Right lobe of liver (tissue), 6 donors: ENCODE data around the gene TRA2B. TPM values are rescaled to one million over a fixed set of nuclear protein-coding genes. Genes with fewer than 3 reads are reported as not detected.
A peak's percentile ranks its signal among the peaks of the same experiment; 100 is the strongest.
"Not testable (repeated sequence)": the region's sequence is repeated elsewhere in the genome, so short reads cannot be mapped to it uniquely, and the experiment has no call there.

Experiments used
- ATAC-seq, 4 donors: fragments of 200-7000 bp; cut with Tn5 transposase; one replicate each; pipeline ENCODE4 v1.9.1; 2020; ENCODE audit warnings: mild to moderate bottlenecking in 4 of 4, moderate library complexity in 4 of 4
- DNase-seq, 3 donors: peaks; one replicate each; pipeline ENCODE4 v3.0.0-alpha.2; 2020
- H3K27ac ChIP-seq, 3 donors: fragments of 200-600 bp; one replicate each; pipeline ENCODE4 v1.8.0; 2022
- H3K27me3 ChIP-seq, 2 donors: fragments of 200-600 bp; one replicate each; pipeline ENCODE4 v1.8.0; 2022
- H3K36me3 ChIP-seq, 4 donors: fragments of 200-600 bp; sonication (generic) in 1 of 4; one replicate each; pipeline versions ENCODE4 v1.5.1 to v1.8.0; 2017 to 2022; ENCODE audit warnings: control low read depth in 1 of 4
- H3K4me1 ChIP-seq, 4 donors: fragments of 200-600 bp; sonication (generic) in 1 of 4; one replicate each; pipeline versions ENCODE4 v1.5.1 to v1.8.0; 2017 to 2022; ENCODE audit warnings: control low read depth in 1 of 4
- H3K4me3 ChIP-seq, 3 donors: fragments of 200-600 bp; one replicate each; pipeline ENCODE4 v1.8.0; 2022
- H3K9me3 ChIP-seq, 4 donors: fragments of 200-600 bp; sonication (generic) in 1 of 4; one replicate each; pipeline versions ENCODE4 v1.5.1 to v1.8.0; 2017 to 2022; ENCODE audit warnings: control low read depth in 1 of 4
- CTCF ChIP-seq, 4 donors: fragments of 200-600 bp in 3 of 4; fragments of 450-650 bp in 1 of 4; IDR thresholded peaks; one replicate each; pipeline versions ENCODE4 v1.5.1 to v1.8.0; 2016 to 2022; ENCODE audit warnings: antibody characterized with exemption in 4 of 4, mild to moderate bottlenecking in 2 of 4
- POLR2A ChIP-seq: fragments of 450-650 bp; IDR thresholded peaks from one replicate; pipeline ENCODE4 v1.6.1; 2017; ENCODE audit warnings: antibody characterized with exemption, mild to moderate bottlenecking
- WGBS: methylation state at CpG from one replicate; pipeline ENCODE4 v1.1.6; 2018; ENCODE audit warnings: low coverage, low lambda C conversion rate; ENCODE audit not compliant: insufficient coverage; ENCODE audit errors: missing lambda C conversion rate; 5-methylcytosine and 5-hydroxymethylcytosine counted together
- intact Hi-C, 2 donors: fragments of 100-400 bp; cut with DNase I; formaldehyde crosslinking; loops; one replicate each; pipeline versions ENCODE4 v1.11.2 to v1.14.1; 2022
- total RNA-seq, 6 experiments: library from RNA; depleted of rRNA in 2 of 6; stranded (reverse); fragments of >200 nt in 2 of 6; fragmentation: NEBNext Ultra II Directional in 3 of 6; extraction: Animal tissue kit (Norgen Biotek cat#: 25700) in 3 of 6; gene quantifications; one replicate each; pipeline versions ENCODE4 v1.1.0 to v1.2.4, GENCODE V29; 2016 to 2023
- donor health status: DM: no; HTN: yes; CAD: no.
- donor health status: DM: no; HTN: no; CAD: no.
- donor health status: DM: no; HTN: no; CAD: no.
- donor health status: DM: no; HTN: yes; CAD: no.
- donor health status: DM: no; HTN: yes; CAD: no.

The TRA2B gene
- total RNA-seq, 6 experiments from 2014 or later = 31.0 to 68.5 (median 49.6) TPM

GRCh38 chr3:185909913-185910312, 27.9 kb downstream of the TRA2B start:
- intact Hi-C loops, H3K4me1 ChIP-seq: not testable (repeated sequence)
- WGBS = 73% methylated on average over 4 of the region's 4 CpGs

GRCh38 chr3:185900228-185900627, 37.6 kb downstream of the TRA2B start:
- peak in 1 of 3 donors; percentile 62 for DNase-seq

More at GRCh38 chr3:185909913-185910312, 27.9 kb downstream of the TRA2B start:
- H3K9me3 ChIP-seq, H3K27ac ChIP-seq, DNase-seq, ATAC-seq, H3K4me3 ChIP-seq, H3K27me3 ChIP-seq: not testable (repeated sequence)
- H3K36me3 ChIP-seq = peaks cover 0 to 11% (median 1%) of the 10 kb centered on the region in 4 donors

GRCh38 chr3:185896636-185897035, 41.2 kb downstream of the TRA2B start:
- no peak for DNase-seq
- TF ChIP-seq CTCF (IDR thresholded peaks at IDR 0.05) (no peak), POLR2A (no peak)
- no peak overlapping the region for H3K4me3 ChIP-seq
- no peaks in the 10 kb centered on the region for H3K36me3 ChIP-seq
- 77% methylated on average over 2 of the region's 3 CpGs for WGBS
- no peaks in the 10 kb centered on the region for H3K4me1 ChIP-seq
- intact Hi-C loops = no loop called here
- H3K27ac ChIP-seq = no peak overlapping the region
- no peaks in the 10 kb centered on the region for H3K9me3 ChIP-seq
- no peaks in the 10 kb centered on the region for H3K27me3 ChIP-seq
- ATAC-seq = no peak

More at GRCh38 chr3:185900228-185900627, 37.6 kb downstream of the TRA2B start:
- H3K4me1 ChIP-seq = no peaks in the 10 kb centered on the region
- no peaks in the 10 kb centered on the region for H3K36me3 ChIP-seq
- H3K9me3 ChIP-seq = no peaks in the 10 kb centered on the region
- no peak overlapping the region for H3K4me3 ChIP-seq
- peak; percentile 65 to 100 (median 76) for ATAC-seq
- no peaks in the 10 kb centered on the region for H3K27me3 ChIP-seq
- no peak for TF ChIP-seq POLR2A
- intact Hi-C loops = no loop called here
- no peak overlapping the region for H3K27ac ChIP-seq
- WGBS = 20% methylated on average over 1 of the region's 1 CpG

GRCh38 chr3:185887066-185887465, 50.7 kb downstream of the TRA2B start:
- no peak for ATAC-seq
- 38% methylated on average over 1 of the region's 2 CpGs for WGBS
- no peak for TF ChIP-seq POLR2A
- TF ChIP-seq CTCF (IDR thresholded peaks at IDR 0.05) = no peak
- Histone ChIP-seq H3K4me3 (no peak overlapping the region), H3K27me3 (no peaks in the 10 kb centered on the region), H3K9me3 (no peaks in the 10 kb centered on the region), H3K27ac (no peak overlapping the region), H3K4me1 (no peaks in the 10 kb centered on the region), H3K36me3 (no peaks in the 10 kb centered on the region)
- DNase-seq = no peak
- intact Hi-C loops = no loop called here

- H3K4me1 ChIP-seq = no peaks in the 10 kb centered on the region
- H3K4me3 ChIP-seq = no peak overlapping the region
- intact Hi-C loops = no loop called here
- H3K9me3 ChIP-seq = no peaks in the 10 kb centered on the region
- no peak overlapping the region for H3K27ac ChIP-seq
- DNase-seq (no peak), ATAC-seq (no peak)
- no peak for TF ChIP-seq CTCF (IDR thresholded peaks at IDR 0.05)
- no peak for TF ChIP-seq POLR2A
- no peaks in the 10 kb centered on the region for H3K36me3 ChIP-seq
- WGBS = 71% methylated on average over 1 of the region's 1 CpG
- no peaks in the 10 kb centered on the region for H3K27me3 ChIP-seq
Observed at GRCh38 chr3:185884641-185885040, 53.2 kb downstream of the TRA2B start.

GRCh38 chr3:185881926-185882325, 55.9 kb downstream of the TRA2B start:
- H3K9me3 ChIP-seq = no peaks in the 10 kb centered on the region
- no peak for DNase-seq
- no peak for ATAC-seq
- 89% methylated on average over 2 of the region's 4 CpGs for WGBS
- intact Hi-C loops = no loop called here
- no peaks in the 10 kb centered on the region for H3K4me1 ChIP-seq
- no peak for TF ChIP-seq CTCF (IDR thresholded peaks at IDR 0.05)
- no peak for TF ChIP-seq POLR2A
- no peaks in the 10 kb centered on the region for H3K36me3 ChIP-seq
- H3K4me3 ChIP-seq = no peak overlapping the region
- H3K27ac ChIP-seq = no peak overlapping the region
- H3K27me3 ChIP-seq = no peaks in the 10 kb centered on the region
